SK-N-SH (cell line): ENCODE measurements around the gene GNB1L. TPM values are rescaled to one million over a fixed set of nuclear protein-coding genes. Genes with fewer than 3 reads are reported as not detected.

Experiments used
- CTCF ChIA-PET: fragments of 300-600, 350-600 bp; formaldehyde crosslinking; extraction: SDS; loops from one replicate; lab custom pipeline; 2021; lab: Yijun Ruan, JAX
- POLR2A ChIA-PET: fragments of 350-600 bp; sonication (Branson Sonifier 250); formaldehyde crosslinking; extraction: SDS; loops from one replicate; lab custom pipeline; 2020; ENCODE audit warnings: antibody characterized with exemption, inconsistent platforms; lab: Yijun Ruan, JAX
- DNase-seq: peaks from one replicate; pipeline ENCODE4 v3.0.0; 2012
- H2AFZ ChIP-seq: fragments of 200-600 bp; sonication (generic); 2 replicates; pipeline ENCODE4 v1.8.1; 2016; ENCODE audit warnings: antibody characterized with exemption, mild to moderate bottlenecking, low read depth
- H3F3A ChIP-seq: fragments of 200-600 bp; sonication (generic); replicated peaks from 2 replicates; pipeline ENCODE3; 2016; ENCODE audit warnings: antibody characterized with exemption, mild to moderate bottlenecking; ENCODE audit not compliant: insufficient read depth
- H3K27ac ChIP-seq, 2 experiments: fragments of 200-500 bp in 1 of 2; fragments of 200-600 bp in 1 of 2; sonication (Bioruptor generic) in 1 of 2; sonication (generic), shearing (Covaris generic) in 1 of 2; 2 replicates each; pipeline versions ENCODE4 v1.5.1 to v1.6.1; 2014 to 2016; ENCODE audit warnings: low read depth in 2 of 2, inconsistent platforms in 1 of 2, low read length in 1 of 2, mild to moderate bottlenecking in 1 of 2, mixed read lengths in 1 of 2
- H3K27me3 ChIP-seq: fragments of 200-600 bp; sonication (generic), shearing (Covaris generic); 2 replicates; pipeline ENCODE4 v1.6.1; 2016; ENCODE audit warnings: mixed run types; ENCODE audit not compliant: insufficient read depth
- H3K36me3 ChIP-seq, 2 experiments: fragments of 200-500 bp in 1 of 2; fragments of 200-600 bp in 1 of 2; sonication (Bioruptor generic) in 1 of 2; sonication (generic) in 1 of 2; replicated peaks in 1 of 2; 2 replicates each; pipeline versions ENCODE3 to v1.5.1; 2014 to 2016; ENCODE audit warnings: low read length in 1 of 2, mild to moderate bottlenecking in 1 of 2; ENCODE audit not compliant: insufficient read depth in 2 of 2, control insufficient read depth in 1 of 2
- H3K4me1 ChIP-seq, 2 experiments: fragments of 200-500 bp in 1 of 2; fragments of 200-600 bp in 1 of 2; sonication (Bioruptor generic) in 1 of 2; sonication (generic), shearing (Covaris generic) in 1 of 2; 2 replicates each; pipeline versions ENCODE4 v1.5.1 to v1.6.1; 2014 to 2016; ENCODE audit warnings: low read depth in 1 of 2, low read length in 1 of 2, mixed run types in 1 of 2; ENCODE audit not compliant: insufficient read depth in 2 of 2, control insufficient read depth in 1 of 2
- H3K4me2 ChIP-seq: fragments of 200-600 bp; sonication (generic), shearing (Covaris generic); 2 replicates; pipeline ENCODE4 v1.6.1; 2017; ENCODE audit warnings: mixed run types
- H3K4me3 ChIP-seq, 2 experiments: fragments of 200-500 bp in 1 of 2; fragments of 200-600 bp in 1 of 2; sonication (Bioruptor generic) in 1 of 2; sonication (generic), shearing (Covaris generic) in 1 of 2; 2 replicates each; pipeline versions ENCODE4 v1.5.1 to v1.8.1; 2014 to 2016; ENCODE audit warnings: low read depth in 2 of 2, inconsistent platforms in 1 of 2, low read length in 1 of 2, mild to moderate bottlenecking in 1 of 2, mixed read lengths in 1 of 2, moderate library complexity in 1 of 2
- H3K79me2 ChIP-seq: fragments of 200-600 bp; sonication (generic); 2 replicates; pipeline ENCODE4 v1.8.1; 2017; ENCODE audit warnings: mild to moderate bottlenecking; ENCODE audit not compliant: insufficient read depth
- H3K9ac ChIP-seq: fragments of 200-600 bp; sonication (generic); 2 replicates; pipeline ENCODE4 v1.6.1; 2017; ENCODE audit warnings: mixed run types
- H3K9me2 ChIP-seq: fragments of 200-600 bp; sonication (generic); 2 replicates; pipeline ENCODE4 v1.6.1; 2017; ENCODE audit warnings: mixed run types
- H3K9me3 ChIP-seq: fragments of 200-600 bp; sonication (generic); 2 replicates; pipeline ENCODE4 v1.6.1; 2017; ENCODE audit warnings: mixed run types, mild to moderate bottlenecking, moderate library complexity
- H4K20me1 ChIP-seq: fragments of 200-600 bp; sonication (generic); 2 replicates; pipeline ENCODE4 v1.6.1; 2017; ENCODE audit warnings: mild to moderate bottlenecking, mixed run types; ENCODE audit not compliant: insufficient read depth
- CTCF ChIP-seq: fragments of 200-600 bp; sonication (generic); IDR thresholded peaks from 2 replicates; pipeline ENCODE4 v1.6.1; 2017; ENCODE audit warnings: antibody characterized with exemption, mild to moderate bottlenecking, moderate library complexity
- EP300 ChIP-seq, 2 experiments: IDR thresholded peaks; 2 replicates each; pipeline versions ENCODE4 v1.4.0 to v1.6.1; 2012; ENCODE audit warnings: borderline replicate concordance in 1 of 2, low read depth in 1 of 2, low read length in 1 of 2
- EZH2phosphoT487 ChIP-seq: fragments of 200-600 bp; sonication (generic); IDR thresholded peaks from 2 replicates; pipeline ENCODE4 v1.6.1; 2017; ENCODE audit warnings: low read depth, mixed run types, mild to moderate bottlenecking, antibody characterized with exemption, moderate library complexity, borderline replicate concordance
- FOXJ3 ChIP-seq: sonication (generic); formaldehyde crosslinking; IDR thresholded peaks from 2 replicates; pipeline ENCODE4 v1.5.1; 2020; ENCODE audit warnings: mild to moderate bottlenecking, missing genetic modification reagents
- GABPA ChIP-seq: IDR thresholded peaks from 2 replicates; pipeline ENCODE4 v1.4.0; 2012; ENCODE audit warnings: low read depth, mild to moderate bottlenecking
- NRF1 ChIP-seq: IDR thresholded peaks from 2 replicates; pipeline ENCODE4 v1.6.1; 2012; ENCODE audit warnings: low read depth, mild to moderate bottlenecking, low read length
- RXRA ChIP-seq: IDR thresholded peaks from 2 replicates; pipeline ENCODE4 v1.4.0; 2012; ENCODE audit warnings: low read depth, mild to moderate bottlenecking, borderline replicate concordance
- SIN3A ChIP-seq: IDR thresholded peaks from 2 replicates; pipeline ENCODE4 v1.6.1; 2012; ENCODE audit warnings: low read depth, mild to moderate bottlenecking, low read length, moderate library complexity, borderline replicate concordance
- TAF1 ChIP-seq: IDR thresholded peaks from 2 replicates; pipeline ENCODE4 v1.6.1; 2012; ENCODE audit warnings: low read depth, mild to moderate bottlenecking, low read length, moderate library complexity, borderline replicate concordance
- TCF12 ChIP-seq: IDR thresholded peaks from 2 replicates; pipeline ENCODE4 v1.4.0; 2012
- TEAD4 ChIP-seq: IDR thresholded peaks from 2 replicates; pipeline ENCODE4 v1.4.0; 2012; ENCODE audit warnings: mild to moderate bottlenecking, borderline replicate concordance; ENCODE audit not compliant: insufficient read depth
- YY1 ChIP-seq: IDR thresholded peaks from 2 replicates; pipeline ENCODE4 v1.4.0; 2012; ENCODE audit warnings: low read depth, mild to moderate bottlenecking
- WGBS: methylation state at CpG from one replicate; pipeline ENCODE4 v1.1.6; 2017; ENCODE audit warnings: low lambda C conversion rate; 5-methylcytosine and 5-hydroxymethylcytosine counted together
- polyA plus RNA-seq, 3 experiments: library from polyadenylated mRNA; depleted of rRNA; stranded (reverse); fragments of >200 nt; gene quantifications; 2 replicates each; pipeline ENCODE4 v1.2.3, GENCODE V29; 2012

The GNB1L gene
- polyA plus RNA-seq, 1 of the 3 experiments (the other 2 are of a cell fraction), result 5.9 TPM

- no peaks in the 10 kb centered on the region for H3K36me3 ChIP-seq
- H3K9me2 ChIP-seq, result no peaks in the 10 kb centered on the region
- H3K9me3 ChIP-seq, result no peaks in the 10 kb centered on the region
- H3F3A ChIP-seq, result no peaks in the 10 kb centered on the region
- POLR2A ChIA-PET, result no interaction called here
- no peak overlapping the region for H2AFZ ChIP-seq
- no peak for DNase-seq
- H3K4me2 ChIP-seq, result no peak overlapping the region
- H3K27ac ChIP-seq, result no peak overlapping the region
- no peak overlapping the region for H3K4me3 ChIP-seq
- H3K27me3 ChIP-seq, result no peaks in the 10 kb centered on the region
- TF ChIP-seq NRF1, result no peak
- TF ChIP-seq EZH2phosphoT487, result no peak
- no peak for TF ChIP-seq GABPA
- no peak for TF ChIP-seq TEAD4
- TF ChIP-seq SIN3A, result no peak
- TF ChIP-seq RXRA, result no peak
- TF ChIP-seq TAF1, result no peak
- no peak for TF ChIP-seq YY1
- TF ChIP-seq CTCF, result no peak
- TF ChIP-seq TCF12, result no peak
- TF ChIP-seq FOXJ3, result no peak
- TF ChIP-seq, all 33 proteins: peak for 0
- Histone ChIP-seq H3K4me1 (peaks cover 0 to 65% of the 10 kb centered on the region in 2 experiments; a peak in 3 of 4 replicates), H3K9ac (no peak overlapping the region), H4K20me1 (no peaks in the 10 kb centered on the region), H3K79me2 (no peaks in the 10 kb centered on the region)
- 95% methylated on average over 10 of the region's 13 CpGs for WGBS
- CTCF ChIA-PET, result interaction anchor here (1.4 to 6.9 kb wide), 5 partner anchors 9 to 170 kb away, joined by 3 to 116 read pairs (median 12); no protein-coding TSS in a partner anchor
These were observed 46.2 kb upstream of the GNB1L start for GRCh38 chr22:19900707-19901436.

GRCh38 chr22:19898831-19899567, 44.3 kb upstream of the GNB1L start:
- POLR2A ChIA-PET, result interaction anchor here (1.4 kb wide), 1 partner anchor 9 kb away, joined by 5 read pairs; no protein-coding TSS in a partner anchor
- Histone ChIP-seq H3K9me3 (no peaks in the 10 kb centered on the region), H3K79me2 (no peaks in the 10 kb centered on the region), H3K27ac (no peak overlapping the region), H3K4me3 (no peak overlapping the region), H4K20me1 (no peaks in the 10 kb centered on the region), H3K4me2 (no peak overlapping the region), H3K9me2 (no peaks in the 10 kb centered on the region), H3K36me3 (peaks cover 0 to under 1% of the 10 kb centered on the region in 2 experiments), H3K4me1 (peaks cover 0 to 48% of the 10 kb centered on the region in 2 experiments; a peak in 3 of 4 replicates), H3K9ac (no peak overlapping the region), H2AFZ (no peak overlapping the region), H3F3A (no peaks in the 10 kb centered on the region), H3K27me3 (no peaks in the 10 kb centered on the region)
- CTCF ChIA-PET, result interaction anchor here (1.1 to 5.5 kb wide), 3 partner anchors 12 to 168 kb away, joined by 3 to 45 read pairs (median 38); no protein-coding TSS in a partner anchor
- no peak for DNase-seq
- no peak for TF ChIP-seq EP300 (IDR thresholded peaks at IDR 0.05; ENCODE audit: borderline replicate concordance in 1 of 2, low read depth in 1 of 2, low read length in 1 of 2)
- 92% methylated on average over 7 of the region's 16 CpGs for WGBS
